ENCODE results near the gene MAP2K6. TPM values are rescaled to one million over a fixed set of nuclear protein-coding genes. Genes with fewer than 3 reads are reported as not detected.

MAP2K6 gene
- total RNA-seq, 1 experiment from 2014 or later = 17.7 TPM

- Mint-ChIP-seq H3K4me1 (peaks cover 4 to 8% of the 10 kb centered on the region in 2 experiments; a peak in 3 of 4 replicates), H3K36me3 (ENCODE audit: insufficient read depth in 1 of 3, low read depth in 3 of 3) (no peaks in the 10 kb centered on the region), H3K27ac (no peak overlapping the region), H3K9me3 (peaks cover 1 to 4% of the 10 kb centered on the region in 2 experiments; a peak in 1 of 5 replicates), H3K4me3 (no peak overlapping the region), H3K27me3 (ENCODE audit: low read depth) (no peaks in the 10 kb centered on the region)
- H3K18ac ChIP-seq (ENCODE audit: insufficient read length, low read depth, low read length) = no peak overlapping the region
- TF ChIP-seq CTCF (conservative IDR thresholded peaks at IDR 0.05) = no peak
- WGBS (ENCODE audit: extremely low coverage, insufficient read length, low lambda C conversion rate) = no CpG with 5 or more reads among the region's 2 CpGs
- H2BK20ac ChIP-seq (ENCODE audit: low read depth, low read length, poor library complexity, severe bottlenecking) = no peak overlapping the region
- H3K79me1 ChIP-seq (ENCODE audit: insufficient read depth, low read depth, low read length, poor library complexity, severe bottlenecking) = no peaks in the 10 kb centered on the region
- no peak overlapping the region for H3T11ph ChIP-seq (ENCODE audit: low read length)
- H2BK12ac ChIP-seq (ENCODE audit: insufficient read length, low read depth, low read length) = no peak overlapping the region
- H3K56ac ChIP-seq (ENCODE audit: insufficient read length, low read depth, low read length) = no peak overlapping the region
- H3K27me3 ChIP-seq (ENCODE audit: insufficient read depth, low read length) = no peaks in the 10 kb centered on the region
- no peak overlapping the region for H3K27ac ChIP-seq (ENCODE audit: insufficient read length, low read depth, low read length)
- H2BK5ac ChIP-seq (ENCODE audit: insufficient read length, low read length) = no peak overlapping the region
- no peak overlapping the region for H2AFZ ChIP-seq (ENCODE audit: low read length)
- H3K4me1 ChIP-seq (ENCODE audit: insufficient read depth, low read length) = no peaks in the 10 kb centered on the region
- no peak overlapping the region for H4K91ac ChIP-seq (ENCODE audit: insufficient read length, low read depth, low read length)
- H3K9me3 ChIP-seq (ENCODE audit: control insufficient read depth, low read depth, low read length) = no peaks in the 10 kb centered on the region
- H3K4me2 ChIP-seq (ENCODE audit: insufficient read depth, insufficient read length, low read length) = no peak overlapping the region
- no peaks in the 10 kb centered on the region for H4K20me1 ChIP-seq (ENCODE audit: control insufficient read depth, insufficient read depth, insufficient read length)
- no peaks in the 10 kb centered on the region for H3K23me2 ChIP-seq (ENCODE audit: insufficient read length, low read depth, low read length, poor library complexity, severe bottlenecking)
- no peaks in the 10 kb centered on the region for H3K79me2 ChIP-seq (ENCODE audit: insufficient read depth, low read length)
- no peak overlapping the region for H4K8ac ChIP-seq (replicated peaks; ENCODE audit: insufficient read length, low read depth, low read length)
- H2AK5ac ChIP-seq (ENCODE audit: insufficient read length, low read length) = no peak overlapping the region
- H2BK15ac ChIP-seq (ENCODE audit: low read depth, low read length) = no peak overlapping the region
- DNase-seq = no peak
- no peak overlapping the region for H3K14ac ChIP-seq (ENCODE audit: insufficient read depth, low read length)
- no peak overlapping the region for H3K4ac ChIP-seq (ENCODE audit: low read depth, low read length)
- H2BK120ac ChIP-seq (ENCODE audit: low read depth, low read length, poor library complexity, severe bottlenecking) = no peak overlapping the region
- H4K5ac ChIP-seq (ENCODE audit: insufficient read length, low read depth, low read length) = no peak overlapping the region
- H3K9ac ChIP-seq (ENCODE audit: extremely low read depth, insufficient read length, low read length) = no peak overlapping the region
- no peak overlapping the region for H3K23ac ChIP-seq (ENCODE audit: insufficient read length, low read depth, low read length)
Observed at GRCh38 chr17:69593716-69594115, 179.2 kb downstream of the MAP2K6 start.
